Ureter (tissue), 1 donor: ENCODE data around the gene BTRC. TPM values are rescaled to one million over a fixed set of nuclear protein-coding genes. Genes with fewer than 3 reads are reported as not detected.

Experiments used
- DNase-seq: peaks from one replicate; pipeline ENCODE4 v3.0.0-alpha.2; 2020; ENCODE audit warnings: low spot score
- total RNA-seq: library from RNA; stranded (reverse); gene quantifications from one replicate; pipeline ENCODE4 v1.2.4, GENCODE V29; 2023
- donor health status: DM: yes; HTN: yes; CAD: no.

Gene BTRC
- total RNA-seq, 1 donor from 2014 or later = 30.9 TPM

- DNase-seq = no peak
These were observed 90.3 kb downstream of the BTRC start for GRCh38 chr10:101444058-101444898.

GRCh38 chr10:101446071-101446470 lies 92.1 kb downstream of the BTRC start:
- DNase-seq = no peak

GRCh38 chr10:101446947-101447346 lies 93.0 kb downstream of the BTRC start:
- DNase-seq = no peak

- no peak for DNase-seq
These were observed 93.5 kb downstream of the BTRC start for GRCh38 chr10:101447477-101447876.

- no peak for DNase-seq
These were observed 96.5 kb downstream of the BTRC start for GRCh38 chr10:101450277-101451080.

- no peak for DNase-seq
These were observed 97.3 kb downstream of the BTRC start for GRCh38 chr10:101451261-101451660.

GRCh38 chr10:101451667-101452069 lies 97.7 kb downstream of the BTRC start:
- no peak for DNase-seq

GRCh38 chr10:101452176-101452575 lies 98.2 kb downstream of the BTRC start:
- no peak for DNase-seq

- DNase-seq = no peak
These were observed 98.6 kb downstream of the BTRC start for GRCh38 chr10:101452593-101452992.

GRCh38 chr10:101453318-101453717 lies 99.4 kb downstream of the BTRC start:
- DNase-seq = no peak

GRCh38 chr10:101453791-101454718 lies 100.1 kb downstream of the BTRC start:
- DNase-seq = no peak

GRCh38 chr10:101458869-101459268 lies 104.9 kb downstream of the BTRC start:
- no peak for DNase-seq

- DNase-seq = no peak
These were observed 110.1 kb downstream of the BTRC start for GRCh38 chr10:101464082-101464481.

- DNase-seq = no peak
These were observed 110.6 kb downstream of the BTRC start for GRCh38 chr10:101464599-101464998.

GRCh38 chr10:101466016-101466912 lies 112.3 kb downstream of the BTRC start:
- DNase-seq = no peak

GRCh38 chr10:101467286-101467770 lies 113.4 kb downstream of the BTRC start:
- peak; percentile 49 for DNase-seq

- DNase-seq = no peak
These were observed 114.2 kb downstream of the BTRC start for GRCh38 chr10:101468159-101468558.

- no peak for DNase-seq
These were observed 122.4 kb downstream of the BTRC start for GRCh38 chr10:101476383-101476782.

- no peak for DNase-seq
These were observed 125.0 kb downstream of the BTRC start for GRCh38 chr10:101478956-101479355.

GRCh38 chr10:101481256-101481655 lies 127.3 kb downstream of the BTRC start:
- no peak for DNase-seq

- DNase-seq = no peak
These were observed 128.6 kb downstream of the BTRC start for GRCh38 chr10:101482568-101482967.
